H1 (cell line): ENCODE results near the gene MLPH.

Source experiments
- ASH2L ChIP-seq: fragments of 200-600, 300-600 bp; sonication (generic); IDR thresholded peaks from one replicate; pipeline ENCODE4 v1.7.1; 2017; ENCODE audit warnings: low read length
- BRCA1 ChIP-seq: IDR thresholded peaks from 2 replicates; pipeline ENCODE4 v1.6.1; 2012; ENCODE audit warnings: low read depth, low read length, improper control_type of control experiment
- CEBPB ChIP-seq: IDR thresholded peaks from 2 replicates; pipeline ENCODE4 v1.6.1; 2012; ENCODE audit warnings: low read depth, low read length
- GABPA ChIP-seq: IDR thresholded peaks from 2 replicates; pipeline ENCODE4 v1.6.1; 2011; ENCODE audit warnings: mild to moderate bottlenecking, low read length, moderate library complexity, borderline replicate concordance; ENCODE audit not compliant: insufficient read depth
- PHF8 ChIP-seq: fragments of 200-600 bp; sonication (generic); conservative IDR thresholded peaks from 2 replicates; pipeline ENCODE4 v1.7.1; 2012; ENCODE audit warnings: low read depth, mild to moderate bottlenecking, inconsistent platforms, low read length, moderate library complexity
- SIN3A ChIP-seq, 2 experiments: IDR thresholded peaks in 1 of 2; conservative IDR thresholded peaks in 1 of 2; 2 replicates each; pipeline ENCODE4 v1.6.1; 2011 to 2012; ENCODE audit warnings: low read length in 2 of 2, improper control_type of control experiment in 1 of 2, low read depth in 1 of 2, mild to moderate bottlenecking in 1 of 2
- TAF1 ChIP-seq: IDR thresholded peaks from 2 replicates; pipeline ENCODE4 v1.6.1; 2011; ENCODE audit warnings: mild to moderate bottlenecking, low read depth, low read length
- TF ChIP-seq, protein P1 (sequence below), 3 experiments: IDR thresholded peaks; 1 replicate in 2 of 3; 2 replicates in 1 of 3; pipeline versions ENCODE4 v1.5.1 to v1.6.1; 2011; ENCODE audit warnings: low read length in 3 of 3, mild to moderate bottlenecking in 3 of 3, inconsistent platforms in 2 of 3, low read depth in 1 of 3, moderate library complexity in 1 of 3; ENCODE audit not compliant: insufficient read depth in 1 of 3; ENCODE audit errors: control extremely low read depth in 1 of 3

DNA sequence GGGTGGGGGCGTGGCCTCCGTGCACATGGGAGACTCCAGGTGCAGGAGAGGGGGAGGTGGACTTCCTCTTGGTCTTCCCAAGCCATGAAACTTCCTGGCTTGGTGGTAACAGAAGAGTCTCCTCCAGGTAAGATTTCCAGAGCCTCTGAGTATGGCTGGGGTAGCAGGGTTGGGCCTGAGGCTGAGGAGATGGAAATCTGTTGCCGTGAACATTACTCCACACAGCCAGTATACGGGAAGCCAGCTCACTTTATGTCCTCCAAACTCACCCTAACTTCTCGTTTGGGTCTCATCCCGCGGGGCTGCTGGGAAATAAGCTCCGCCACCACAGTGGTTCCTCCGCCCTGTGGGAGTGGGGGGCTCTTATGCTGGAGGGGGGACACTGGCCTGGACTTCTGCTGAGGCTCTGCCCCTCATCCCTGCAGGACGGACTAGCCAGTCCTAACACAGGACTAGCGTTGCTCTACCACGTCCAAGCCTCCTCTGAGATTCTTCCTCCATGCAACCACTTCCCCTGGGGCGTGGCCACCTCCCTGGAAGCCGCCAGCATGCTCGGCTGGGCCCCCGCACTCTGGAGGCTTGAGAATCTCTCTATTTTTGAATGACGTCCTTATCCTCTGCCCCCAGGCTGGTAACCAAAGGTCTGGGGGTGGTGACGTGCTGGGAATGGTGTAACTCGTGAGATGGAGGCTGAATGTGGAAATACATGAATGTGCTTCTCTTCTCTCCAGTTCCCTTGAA, 104.3 kb downstream of the MLPH start:
- TF ChIP-seq, protein P1, sequence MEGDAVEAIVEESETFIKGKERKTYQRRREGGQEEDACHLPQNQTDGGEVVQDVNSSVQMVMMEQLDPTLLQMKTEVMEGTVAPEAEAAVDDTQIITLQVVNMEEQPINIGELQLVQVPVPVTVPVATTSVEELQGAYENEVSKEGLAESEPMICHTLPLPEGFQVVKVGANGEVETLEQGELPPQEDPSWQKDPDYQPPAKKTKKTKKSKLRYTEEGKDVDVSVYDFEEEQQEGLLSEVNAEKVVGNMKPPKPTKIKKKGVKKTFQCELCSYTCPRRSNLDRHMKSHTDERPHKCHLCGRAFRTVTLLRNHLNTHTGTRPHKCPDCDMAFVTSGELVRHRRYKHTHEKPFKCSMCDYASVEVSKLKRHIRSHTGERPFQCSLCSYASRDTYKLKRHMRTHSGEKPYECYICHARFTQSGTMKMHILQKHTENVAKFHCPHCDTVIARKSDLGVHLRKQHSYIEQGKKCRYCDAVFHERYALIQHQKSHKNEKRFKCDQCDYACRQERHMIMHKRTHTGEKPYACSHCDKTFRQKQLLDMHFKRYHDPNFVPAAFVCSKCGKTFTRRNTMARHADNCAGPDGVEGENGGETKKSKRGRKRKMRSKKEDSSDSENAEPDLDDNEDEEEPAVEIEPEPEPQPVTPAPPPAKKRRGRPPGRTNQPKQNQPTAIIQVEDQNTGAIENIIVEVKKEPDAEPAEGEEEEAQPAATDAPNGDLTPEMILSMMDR (IDR thresholded peaks at IDR 0.05; ENCODE audit: control extremely low read depth in 1 of 3, insufficient read depth in 1 of 3, low read depth in 1 of 3, low read length in 3 of 3) = no peak
- TF ChIP-seq CEBPB (no peak), PHF8 (no peak), ASH2L (no peak), TAF1 (no peak), SIN3A (conservative IDR thresholded peaks at IDR 0.05 in 1 of 2, IDR thresholded peaks at IDR 0.05 in 1 of 2; ENCODE audit: low read depth in 1 of 2, low read length in 2 of 2) (no peak), BRCA1 (no peak), GABPA (no peak)
